ENCODE results near the gene DBP.

The DBP gene

GRCh38 chr19:48596237-48596636, 40.9 kb downstream of the DBP start:
- Histone ChIP-seq H3K9me2 (replicated peaks; ENCODE audit: low read depth, low read length) (no peaks in the 10 kb centered on the region), H4K20me1 (ENCODE audit: insufficient read depth, low read length, poor library complexity, severe bottlenecking) (no peaks in the 10 kb centered on the region), H3K27me3 (ENCODE audit: insufficient read depth, low read length, poor library complexity, severe bottlenecking) (no peaks in the 10 kb centered on the region), H3F3A (ENCODE audit: low read depth) (no peaks in the 10 kb centered on the region), H3K4me3 (ENCODE audit: low read length, poor library complexity, severe bottlenecking) (no peak overlapping the region), H3K4me1 (ENCODE audit: insufficient read depth, low read length, poor library complexity, severe bottlenecking) (no peaks in the 10 kb centered on the region), H3K79me2 (ENCODE audit: insufficient read depth, low read length) (no peaks in the 10 kb centered on the region), H3K36me3 (ENCODE audit: insufficient read depth, low read length) (no peaks in the 10 kb centered on the region), H2AFZ (ENCODE audit: low read length) (no peak overlapping the region), H3K4me2 (ENCODE audit: low read depth, low read length, poor library complexity, severe bottlenecking) (no peak overlapping the region), H3K9ac (ENCODE audit: low read depth, low read length, poor library complexity, severe bottlenecking) (no peak overlapping the region), H3K9me3 (ENCODE audit: insufficient read depth, low read depth, low read length) (no peaks in the 10 kb centered on the region)
- TF ChIP-seq EZH2phosphoT487 (IDR thresholded peaks at IDR 0.05; ENCODE audit: borderline replicate concordance) = no peak
- TF ChIP-seq, protein P1, sequence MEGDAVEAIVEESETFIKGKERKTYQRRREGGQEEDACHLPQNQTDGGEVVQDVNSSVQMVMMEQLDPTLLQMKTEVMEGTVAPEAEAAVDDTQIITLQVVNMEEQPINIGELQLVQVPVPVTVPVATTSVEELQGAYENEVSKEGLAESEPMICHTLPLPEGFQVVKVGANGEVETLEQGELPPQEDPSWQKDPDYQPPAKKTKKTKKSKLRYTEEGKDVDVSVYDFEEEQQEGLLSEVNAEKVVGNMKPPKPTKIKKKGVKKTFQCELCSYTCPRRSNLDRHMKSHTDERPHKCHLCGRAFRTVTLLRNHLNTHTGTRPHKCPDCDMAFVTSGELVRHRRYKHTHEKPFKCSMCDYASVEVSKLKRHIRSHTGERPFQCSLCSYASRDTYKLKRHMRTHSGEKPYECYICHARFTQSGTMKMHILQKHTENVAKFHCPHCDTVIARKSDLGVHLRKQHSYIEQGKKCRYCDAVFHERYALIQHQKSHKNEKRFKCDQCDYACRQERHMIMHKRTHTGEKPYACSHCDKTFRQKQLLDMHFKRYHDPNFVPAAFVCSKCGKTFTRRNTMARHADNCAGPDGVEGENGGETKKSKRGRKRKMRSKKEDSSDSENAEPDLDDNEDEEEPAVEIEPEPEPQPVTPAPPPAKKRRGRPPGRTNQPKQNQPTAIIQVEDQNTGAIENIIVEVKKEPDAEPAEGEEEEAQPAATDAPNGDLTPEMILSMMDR (conservative IDR thresholded peaks at IDR 0.05; ENCODE audit: low read length) = no peak

GRCh38 chr19:48595833-48596232, 41.3 kb downstream of the DBP start:
- H3K4me3 ChIP-seq (ENCODE audit: low read length, poor library complexity, severe bottlenecking) = no peak overlapping the region
- no peaks in the 10 kb centered on the region for H3F3A ChIP-seq (ENCODE audit: low read depth)
- no peaks in the 10 kb centered on the region for H3K4me1 ChIP-seq (ENCODE audit: insufficient read depth, low read length, poor library complexity, severe bottlenecking)
- no peak overlapping the region for H3K9ac ChIP-seq (ENCODE audit: low read depth, low read length, poor library complexity, severe bottlenecking)
- no peak overlapping the region for H3K4me2 ChIP-seq (ENCODE audit: low read depth, low read length, poor library complexity, severe bottlenecking)
- no peaks in the 10 kb centered on the region for H3K9me2 ChIP-seq (replicated peaks; ENCODE audit: low read depth, low read length)
- no peaks in the 10 kb centered on the region for H4K20me1 ChIP-seq (ENCODE audit: insufficient read depth, low read length, poor library complexity, severe bottlenecking)
- H3K27me3 ChIP-seq (ENCODE audit: insufficient read depth, low read length, poor library complexity, severe bottlenecking) = no peaks in the 10 kb centered on the region
- H3K79me2 ChIP-seq (ENCODE audit: insufficient read depth, low read length) = no peaks in the 10 kb centered on the region
- no peaks in the 10 kb centered on the region for H3K9me3 ChIP-seq (ENCODE audit: insufficient read depth, low read depth, low read length)
- TF ChIP-seq, protein P1 (conservative IDR thresholded peaks at IDR 0.05; ENCODE audit: low read length) = no peak
- no peak for TF ChIP-seq EZH2phosphoT487 (IDR thresholded peaks at IDR 0.05; ENCODE audit: borderline replicate concordance)
- no peaks in the 10 kb centered on the region for H3K36me3 ChIP-seq (ENCODE audit: insufficient read depth, low read length)
- no peak overlapping the region for H2AFZ ChIP-seq (ENCODE audit: low read length)

DNA sequence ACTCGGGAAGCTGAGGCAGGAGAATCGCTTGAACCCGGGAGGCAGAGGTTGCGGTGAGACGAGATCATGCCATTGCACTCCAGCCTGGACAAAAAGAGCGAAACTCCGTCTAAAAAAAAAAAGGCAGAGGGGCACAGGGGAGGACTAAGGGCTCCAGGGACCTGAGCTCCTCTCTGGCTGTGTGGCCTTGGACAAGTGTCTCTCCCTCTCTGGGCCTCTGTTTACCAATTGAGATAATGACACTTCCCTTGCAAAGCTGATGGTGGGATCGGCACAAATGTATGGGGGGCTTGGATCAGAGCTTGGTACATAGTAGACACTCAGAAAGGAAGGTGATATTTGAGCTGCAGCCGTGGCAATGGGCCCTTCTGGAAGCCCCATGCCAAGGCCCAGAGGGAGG, 42.0 kb downstream of the DBP start:
- H3K4me2 ChIP-seq (ENCODE audit: low read depth, low read length, poor library complexity, severe bottlenecking) = no peak overlapping the region
- H3F3A ChIP-seq (ENCODE audit: low read depth) = no peaks in the 10 kb centered on the region
- H3K79me2 ChIP-seq (ENCODE audit: insufficient read depth, low read length) = no peaks in the 10 kb centered on the region
- no peak overlapping the region for H2AFZ ChIP-seq (ENCODE audit: low read length)
- H4K20me1 ChIP-seq (ENCODE audit: insufficient read depth, low read length, poor library complexity, severe bottlenecking) = no peaks in the 10 kb centered on the region
- no peaks in the 10 kb centered on the region for H3K36me3 ChIP-seq (ENCODE audit: insufficient read depth, low read length)
- TF ChIP-seq, protein P1 (conservative IDR thresholded peaks at IDR 0.05; ENCODE audit: low read length) = no peak
- TF ChIP-seq EZH2phosphoT487 (IDR thresholded peaks at IDR 0.05; ENCODE audit: borderline replicate concordance) = no peak
- H3K4me1 ChIP-seq (ENCODE audit: insufficient read depth, low read length, poor library complexity, severe bottlenecking) = no peaks in the 10 kb centered on the region
- no peak overlapping the region for H3K4me3 ChIP-seq (ENCODE audit: low read length, poor library complexity, severe bottlenecking)
- no peak overlapping the region for H3K9ac ChIP-seq (ENCODE audit: low read depth, low read length, poor library complexity, severe bottlenecking)
- H3K9me3 ChIP-seq (ENCODE audit: insufficient read depth, low read depth, low read length) = no peaks in the 10 kb centered on the region
- no peaks in the 10 kb centered on the region for H3K9me2 ChIP-seq (replicated peaks; ENCODE audit: low read depth, low read length)
- H3K27me3 ChIP-seq (ENCODE audit: insufficient read depth, low read length, poor library complexity, severe bottlenecking) = no peaks in the 10 kb centered on the region

Data from Loucy (cell line).